DND-41 (cell line): Measurements from ENCODE around the gene TGIF1.

Source experiments
- EZH2 ChIP-seq: IDR thresholded peaks from 3 replicates; pipeline ENCODE4 v1.6.1; 2012; ENCODE audit warnings: borderline replicate concordance, low read depth, mild to moderate bottlenecking, moderate library complexity, low read length, inconsistent platforms; ENCODE audit not compliant: severe bottlenecking
- TF ChIP-seq, protein P1 (sequence below): IDR thresholded peaks from 2 replicates; pipeline ENCODE4 v1.5.1; 2012; ENCODE audit warnings: borderline replicate concordance, low read length, moderate library complexity, mild to moderate bottlenecking; ENCODE audit not compliant: poor library complexity, severe bottlenecking; ENCODE audit errors: extremely low read depth

DNA sequence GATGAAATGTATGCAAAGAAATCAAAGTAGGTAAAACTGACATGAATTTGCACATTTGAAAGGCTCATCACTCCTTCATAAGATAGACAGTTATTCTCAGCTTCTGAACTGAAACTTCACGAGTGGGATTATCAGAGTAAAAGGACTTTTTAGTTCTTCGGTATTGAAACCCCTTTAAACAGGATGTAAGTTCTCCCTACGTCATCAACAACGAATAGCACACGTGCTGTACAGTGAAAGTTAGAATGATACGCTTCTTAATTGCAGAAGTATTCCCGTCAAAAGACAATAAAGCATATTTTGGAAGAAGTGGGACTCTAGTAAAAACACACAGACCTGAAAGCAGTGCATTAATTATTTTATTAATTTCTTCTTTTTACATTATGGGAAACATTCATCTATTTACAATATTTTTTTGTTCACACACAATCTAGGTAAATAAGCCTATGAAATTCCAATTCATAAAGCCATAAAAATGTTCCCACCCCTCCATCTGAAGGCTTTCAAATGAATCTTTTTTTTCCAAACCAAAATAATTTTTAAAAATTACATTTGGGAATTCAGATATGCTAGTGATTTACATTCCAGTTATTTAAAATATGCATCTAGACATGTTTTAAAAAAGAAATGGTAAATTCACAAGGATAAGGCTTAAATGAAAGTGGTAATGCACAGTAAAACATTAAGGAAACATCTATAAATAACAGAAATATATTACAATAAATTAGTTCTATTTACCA lies 45.9 kb downstream of the TGIF1 start:
- TF ChIP-seq, protein P1, sequence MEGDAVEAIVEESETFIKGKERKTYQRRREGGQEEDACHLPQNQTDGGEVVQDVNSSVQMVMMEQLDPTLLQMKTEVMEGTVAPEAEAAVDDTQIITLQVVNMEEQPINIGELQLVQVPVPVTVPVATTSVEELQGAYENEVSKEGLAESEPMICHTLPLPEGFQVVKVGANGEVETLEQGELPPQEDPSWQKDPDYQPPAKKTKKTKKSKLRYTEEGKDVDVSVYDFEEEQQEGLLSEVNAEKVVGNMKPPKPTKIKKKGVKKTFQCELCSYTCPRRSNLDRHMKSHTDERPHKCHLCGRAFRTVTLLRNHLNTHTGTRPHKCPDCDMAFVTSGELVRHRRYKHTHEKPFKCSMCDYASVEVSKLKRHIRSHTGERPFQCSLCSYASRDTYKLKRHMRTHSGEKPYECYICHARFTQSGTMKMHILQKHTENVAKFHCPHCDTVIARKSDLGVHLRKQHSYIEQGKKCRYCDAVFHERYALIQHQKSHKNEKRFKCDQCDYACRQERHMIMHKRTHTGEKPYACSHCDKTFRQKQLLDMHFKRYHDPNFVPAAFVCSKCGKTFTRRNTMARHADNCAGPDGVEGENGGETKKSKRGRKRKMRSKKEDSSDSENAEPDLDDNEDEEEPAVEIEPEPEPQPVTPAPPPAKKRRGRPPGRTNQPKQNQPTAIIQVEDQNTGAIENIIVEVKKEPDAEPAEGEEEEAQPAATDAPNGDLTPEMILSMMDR, result no peak
- no peak for TF ChIP-seq EZH2
